Fibroblast of pulmonary artery (primary cell): ENCODE measurements around the gene EFR3B.
"Not testable (repeated sequence)": the region's sequence is repeated elsewhere in the genome, so short reads cannot be mapped to it uniquely, and the experiment has no call there.

Experiments used
- DNase-seq: peaks from one replicate; pipeline ENCODE4 v3.0.0-alpha.2; 2010; ENCODE audit warnings: low read depth
- H3K4me3 ChIP-seq: replicated peaks from 2 replicates; pipeline ENCODE4 v1.5.1; 2011; ENCODE audit warnings: low read depth, mild to moderate bottlenecking, control low read depth, low read length, moderate library complexity
- TF ChIP-seq, protein P1 (sequence below): IDR thresholded peaks from 2 replicates; pipeline ENCODE4 v1.5.1; 2011; ENCODE audit warnings: mild to moderate bottlenecking, control low read depth, low read length, inconsistent platforms; ENCODE audit errors: missing control alignments

Gene EFR3B

DNA sequence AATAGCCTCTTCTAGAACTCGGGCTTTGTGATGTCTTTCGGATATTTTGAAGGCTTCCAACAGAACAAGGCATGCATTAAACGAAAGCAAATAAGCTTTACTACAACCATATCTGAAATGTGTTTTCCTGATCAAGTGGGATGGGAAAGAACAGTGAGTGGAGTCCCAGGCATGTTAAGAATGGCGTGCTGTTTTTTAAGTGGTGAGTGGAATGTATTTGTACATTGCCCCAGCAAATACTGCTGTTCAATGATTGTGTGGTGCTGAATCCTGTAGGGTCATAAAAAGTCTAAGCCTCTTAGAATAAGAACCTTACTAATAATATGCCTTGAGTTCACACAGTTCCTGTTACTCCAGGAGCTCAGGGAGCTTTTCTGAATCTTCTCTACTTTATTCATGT is 74.0 kb downstream of the EFR3B start:
- DNase-seq = peak; percentile 54
- TF ChIP-seq, protein P1, sequence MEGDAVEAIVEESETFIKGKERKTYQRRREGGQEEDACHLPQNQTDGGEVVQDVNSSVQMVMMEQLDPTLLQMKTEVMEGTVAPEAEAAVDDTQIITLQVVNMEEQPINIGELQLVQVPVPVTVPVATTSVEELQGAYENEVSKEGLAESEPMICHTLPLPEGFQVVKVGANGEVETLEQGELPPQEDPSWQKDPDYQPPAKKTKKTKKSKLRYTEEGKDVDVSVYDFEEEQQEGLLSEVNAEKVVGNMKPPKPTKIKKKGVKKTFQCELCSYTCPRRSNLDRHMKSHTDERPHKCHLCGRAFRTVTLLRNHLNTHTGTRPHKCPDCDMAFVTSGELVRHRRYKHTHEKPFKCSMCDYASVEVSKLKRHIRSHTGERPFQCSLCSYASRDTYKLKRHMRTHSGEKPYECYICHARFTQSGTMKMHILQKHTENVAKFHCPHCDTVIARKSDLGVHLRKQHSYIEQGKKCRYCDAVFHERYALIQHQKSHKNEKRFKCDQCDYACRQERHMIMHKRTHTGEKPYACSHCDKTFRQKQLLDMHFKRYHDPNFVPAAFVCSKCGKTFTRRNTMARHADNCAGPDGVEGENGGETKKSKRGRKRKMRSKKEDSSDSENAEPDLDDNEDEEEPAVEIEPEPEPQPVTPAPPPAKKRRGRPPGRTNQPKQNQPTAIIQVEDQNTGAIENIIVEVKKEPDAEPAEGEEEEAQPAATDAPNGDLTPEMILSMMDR = no peak
- no peak overlapping the region for H3K4me3 ChIP-seq

DNA sequence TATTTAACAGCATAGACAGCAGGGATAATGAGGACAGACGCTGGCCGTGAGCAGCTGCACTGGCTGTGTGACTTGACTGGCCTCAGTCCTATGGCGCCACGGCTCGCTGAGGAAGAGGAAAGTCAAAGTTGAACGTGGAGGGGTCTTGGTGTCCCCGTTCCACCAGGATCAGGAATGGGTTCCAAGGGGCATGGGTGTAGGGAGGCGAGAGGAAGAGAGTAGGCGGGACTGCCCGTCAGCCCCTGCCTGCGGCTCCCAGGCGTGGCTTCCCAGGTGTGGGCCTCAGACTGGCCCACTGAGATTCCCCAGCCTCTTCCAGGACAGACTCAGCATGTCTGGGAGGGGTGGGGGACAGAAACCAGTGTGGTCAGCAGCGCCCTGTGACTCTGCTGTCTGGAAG is 75.1 kb downstream of the EFR3B start:
- no peak overlapping the region for H3K4me3 ChIP-seq
- TF ChIP-seq, protein P1 = no peak
- no peak for DNase-seq

DNA sequence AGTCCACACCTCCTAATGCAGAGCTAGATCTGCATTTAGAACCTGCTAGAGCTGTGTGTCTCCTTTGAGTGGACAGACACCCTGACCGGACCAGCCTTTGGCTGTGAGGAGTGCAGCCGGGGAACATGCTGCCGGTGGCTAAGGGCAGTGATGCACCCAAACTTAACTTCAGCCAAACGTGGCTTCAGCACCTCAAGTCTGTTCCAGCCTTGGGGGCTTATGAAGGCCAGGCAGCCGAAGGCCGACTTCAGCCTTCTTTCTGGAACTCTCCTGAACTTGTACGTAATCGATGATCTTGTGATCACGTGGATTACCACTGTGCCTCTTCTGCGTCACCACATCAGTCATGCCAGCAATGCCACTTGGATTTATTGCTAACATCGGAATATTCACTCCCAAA is 77.4 kb downstream of the EFR3B start:
- TF ChIP-seq, protein P1 = no peak
- DNase-seq = no peak
- H3K4me3 ChIP-seq = no peak overlapping the region

DNA sequence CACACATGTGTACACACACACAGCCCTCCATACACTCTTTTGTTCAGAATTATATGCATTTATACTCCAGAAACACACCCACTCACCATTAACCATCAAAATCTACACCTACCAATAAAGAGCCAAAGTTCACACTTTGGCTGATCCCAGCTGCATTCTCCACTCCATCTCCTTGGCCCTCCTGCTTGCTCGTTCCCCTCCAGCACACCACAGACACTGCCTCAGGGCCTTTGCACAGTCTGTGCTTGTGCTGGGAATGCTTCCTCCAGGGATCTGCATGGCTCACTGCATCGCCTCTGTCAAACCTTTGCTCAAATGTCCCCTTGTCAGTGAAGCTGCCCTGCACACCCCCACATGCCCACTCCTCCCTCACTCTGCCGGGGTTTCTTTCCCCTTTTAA is 80.5 kb downstream of the EFR3B start:
- no peak overlapping the region for H3K4me3 ChIP-seq
- no peak for DNase-seq
- TF ChIP-seq, protein P1 = no peak

DNA sequence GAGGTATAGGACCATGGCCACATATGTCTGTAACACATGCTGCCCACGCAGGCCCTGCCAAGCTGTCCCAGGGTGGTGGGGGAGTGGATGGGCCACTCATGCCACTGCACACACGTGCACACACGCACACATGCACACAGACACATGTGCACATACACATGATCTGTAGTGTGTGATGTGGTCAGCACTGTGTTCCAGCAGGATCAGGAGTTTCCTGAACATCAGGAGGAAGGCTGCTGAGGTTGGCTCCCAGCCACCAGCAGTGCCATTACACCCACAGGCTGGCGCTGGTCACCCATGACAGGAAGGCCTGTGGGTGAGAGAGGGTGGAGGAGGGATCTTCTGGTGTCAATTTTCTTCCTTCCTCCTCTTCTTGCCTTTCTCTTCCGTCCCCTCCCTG is 81.8 kb downstream of the EFR3B start:
- TF ChIP-seq, protein P1 = no peak
- no peak for DNase-seq
- no peak overlapping the region for H3K4me3 ChIP-seq

DNA sequence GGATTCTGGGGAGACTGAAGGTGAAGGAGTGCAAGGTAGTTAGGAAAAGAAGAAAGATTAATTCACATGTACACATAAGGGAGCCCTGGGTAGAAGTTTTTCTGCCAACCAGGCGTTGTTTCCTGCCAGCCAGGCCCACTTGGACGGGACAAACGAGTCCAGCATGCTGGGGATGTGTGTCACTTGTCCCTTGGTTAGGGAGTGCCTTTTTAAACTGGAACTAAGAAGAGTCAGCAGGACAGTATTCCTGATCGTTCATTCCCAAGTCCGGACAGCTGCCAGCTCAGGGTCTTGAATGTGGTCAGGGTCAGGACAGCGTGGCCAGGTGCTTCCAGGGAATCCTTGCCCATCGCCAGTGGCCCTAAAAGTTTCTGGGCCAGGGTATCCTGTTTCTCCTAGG is 83.3 kb downstream of the EFR3B start:
- H3K4me3 ChIP-seq = no peak overlapping the region
- TF ChIP-seq, protein P1 = no peak
- no peak for DNase-seq

DNA sequence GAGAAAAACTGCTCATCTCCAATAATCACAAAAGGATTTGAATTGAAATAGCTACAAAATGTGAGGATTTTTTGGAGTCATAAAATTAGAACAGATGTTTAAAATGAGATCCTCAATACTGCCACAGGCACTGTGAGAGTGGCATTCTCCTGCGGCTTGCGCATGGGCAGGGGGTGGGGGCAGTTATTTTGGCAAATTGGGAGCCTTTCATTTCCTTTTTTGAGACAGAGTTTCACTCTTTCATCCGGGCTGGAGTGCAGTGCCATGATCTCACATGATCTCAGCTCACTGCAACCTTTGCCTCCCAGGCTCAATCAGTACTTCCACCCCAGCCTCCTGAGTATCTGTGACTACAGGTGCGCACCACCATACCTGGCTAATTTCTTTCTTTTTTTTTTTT is 84.1 kb downstream of the EFR3B start:
- TF ChIP-seq, protein P1 = no peak
- no peak for DNase-seq
- H3K4me3 ChIP-seq = no peak overlapping the region

DNA sequence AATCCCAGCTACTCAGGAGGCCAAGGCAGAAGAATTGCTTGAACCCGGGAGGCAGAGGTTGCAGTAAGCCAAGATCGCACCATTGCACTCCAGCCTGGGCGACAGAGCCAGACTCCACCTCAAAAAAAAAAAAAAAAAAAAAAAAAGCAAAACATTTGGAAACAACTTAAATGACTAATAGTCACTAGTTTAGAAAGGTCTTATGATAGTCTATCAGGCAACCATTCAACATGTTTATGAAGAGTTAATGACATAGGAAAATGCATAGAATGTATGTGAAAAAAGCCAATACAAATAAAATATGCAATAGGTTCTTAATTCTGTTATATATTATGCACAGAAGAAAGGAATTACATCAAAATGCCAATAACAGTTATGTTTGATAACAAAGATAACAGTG is 85.2 kb downstream of the EFR3B start:
- not testable (repeated sequence) for H3K4me3 ChIP-seq, DNase-seq
